Adrenal gland (tissue), 5 donors: ENCODE measurements around the gene CAMTA1.
"Not testable (repeated sequence)": the region's sequence is repeated elsewhere in the genome, so short reads cannot be mapped to it uniquely, and the experiment has no call there.

ENCODE experiments used
- POLR2A ChIP-seq, 2 donors: fragments of 450-650 bp; IDR thresholded peaks; one replicate each; pipeline ENCODE4 v1.6.1; 2017; ENCODE audit warnings: antibody characterized with exemption in 2 of 2, mild to moderate bottlenecking in 2 of 2, moderate library complexity in 1 of 2
- TF ChIP-seq, protein P1 (sequence below), 6 experiments: fragments of 450-650 bp in 4 of 6; fragments of 200-600 bp in 2 of 6; sonication (generic) in 1 of 6; IDR thresholded peaks; 1 replicate in 5 of 6; 2 replicates in 1 of 6; pipeline versions ENCODE4 v1.5.1 to v1.8.0; 2016 to 2021; ENCODE audit warnings: antibody characterized with exemption in 6 of 6, mild to moderate bottlenecking in 2 of 6, moderate library complexity in 1 of 6
- donor health status: DM: no; HTN: no; CAD: no.

DNA sequence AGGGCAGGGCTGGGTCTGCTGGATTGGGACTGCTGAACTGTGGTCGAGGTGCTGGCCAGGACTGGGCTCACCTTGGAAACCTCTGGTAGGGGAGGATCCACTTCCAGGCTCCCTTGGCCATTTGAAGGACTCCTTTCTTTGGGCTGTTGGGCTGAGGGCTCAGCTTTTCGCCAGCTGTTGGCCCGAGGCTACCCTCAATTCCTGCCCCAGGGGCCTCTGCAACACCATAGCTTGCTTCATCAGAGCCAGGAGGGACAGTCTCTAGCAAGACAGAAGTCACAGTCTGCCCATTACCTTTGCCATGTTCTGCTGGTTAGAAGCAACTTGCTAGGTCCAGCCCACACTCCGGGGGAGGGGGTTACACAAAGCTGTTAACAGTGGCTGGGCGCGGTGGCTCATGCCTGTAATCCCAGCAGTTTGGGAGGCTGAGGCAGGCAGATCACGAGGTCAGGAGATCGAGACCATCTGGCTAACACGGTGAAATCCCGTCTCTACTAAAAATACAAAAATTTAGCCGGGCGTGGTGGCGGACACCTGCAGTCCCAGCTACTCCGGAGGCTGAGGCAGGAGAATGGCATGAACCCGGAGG, 25.0 kb downstream of the CAMTA1 start:
- TF ChIP-seq, protein P1, sequence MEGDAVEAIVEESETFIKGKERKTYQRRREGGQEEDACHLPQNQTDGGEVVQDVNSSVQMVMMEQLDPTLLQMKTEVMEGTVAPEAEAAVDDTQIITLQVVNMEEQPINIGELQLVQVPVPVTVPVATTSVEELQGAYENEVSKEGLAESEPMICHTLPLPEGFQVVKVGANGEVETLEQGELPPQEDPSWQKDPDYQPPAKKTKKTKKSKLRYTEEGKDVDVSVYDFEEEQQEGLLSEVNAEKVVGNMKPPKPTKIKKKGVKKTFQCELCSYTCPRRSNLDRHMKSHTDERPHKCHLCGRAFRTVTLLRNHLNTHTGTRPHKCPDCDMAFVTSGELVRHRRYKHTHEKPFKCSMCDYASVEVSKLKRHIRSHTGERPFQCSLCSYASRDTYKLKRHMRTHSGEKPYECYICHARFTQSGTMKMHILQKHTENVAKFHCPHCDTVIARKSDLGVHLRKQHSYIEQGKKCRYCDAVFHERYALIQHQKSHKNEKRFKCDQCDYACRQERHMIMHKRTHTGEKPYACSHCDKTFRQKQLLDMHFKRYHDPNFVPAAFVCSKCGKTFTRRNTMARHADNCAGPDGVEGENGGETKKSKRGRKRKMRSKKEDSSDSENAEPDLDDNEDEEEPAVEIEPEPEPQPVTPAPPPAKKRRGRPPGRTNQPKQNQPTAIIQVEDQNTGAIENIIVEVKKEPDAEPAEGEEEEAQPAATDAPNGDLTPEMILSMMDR (IDR thresholded peaks at IDR 0.05) = not testable (repeated sequence)
- TF ChIP-seq POLR2A (IDR thresholded peaks at IDR 0.05) = not testable (repeated sequence)
